Panc1 (cell line): ENCODE results near the gene DYNAP. TPM values are rescaled to one million over a fixed set of nuclear protein-coding genes. Genes with fewer than 3 reads are reported as not detected.
A peak's percentile ranks its signal among the peaks of the same experiment; 100 is the strongest.

Source experiments
- ATAC-seq: fragments of 200-7000 bp; cut with Tn5 transposase; 2 replicates; pipeline ENCODE4 v1.9.1; 2020; ENCODE audit warnings: mild to moderate bottlenecking, moderate library complexity
- BruUV-seq: library from RNA; stranded (reverse); fragments of 400-500 nt; replicated peaks from 2 replicates; lab custom pipeline; 2021; lab: Mats Ljungman, UMichigan
- CTCF ChIA-PET: fragments of 300-600 bp; sonication (Branson Sonifier 250); formaldehyde crosslinking; loops from one replicate; lab custom pipeline; 2022; ENCODE audit warnings: antibody characterized with exemption; lab: Charles Lee
- POLR2A ChIA-PET: fragments of 300-600 bp; sonication (Branson Sonifier 250); formaldehyde crosslinking; loops from one replicate; lab custom pipeline; 2022; ENCODE audit warnings: antibody characterized with exemption; lab: Charles Lee
- DNase-seq: peaks from one replicate; pipeline ENCODE4 v3.0.0-alpha.2; 2010; ENCODE audit warnings: low read depth, low spot score
- H3K27ac ChIP-seq: 2 replicates; pipeline ENCODE4 v1.5.1; 2011; ENCODE audit warnings: mild to moderate bottlenecking, low read length, inconsistent platforms
- H3K27me3 ChIP-seq: fragments of 200-500 bp; sonication (Bioruptor generic); 2 replicates; pipeline ENCODE4 v1.6.0; 2014; ENCODE audit warnings: low read length, inconsistent platforms; ENCODE audit not compliant: control insufficient read depth, insufficient read depth
- H3K36me3 ChIP-seq: fragments of 200-500 bp; sonication (Bioruptor generic); 2 replicates; pipeline ENCODE4 v1.5.1; 2014; ENCODE audit warnings: inconsistent platforms, mild to moderate bottlenecking, low read length, moderate library complexity; ENCODE audit not compliant: control insufficient read depth, insufficient read depth
- H3K4me1 ChIP-seq: 2 replicates; pipeline ENCODE4 v1.5.1; 2011; ENCODE audit warnings: inconsistent platforms, mild to moderate bottlenecking, low read length, moderate library complexity; ENCODE audit not compliant: control insufficient read depth, insufficient read depth
- H3K4me3 ChIP-seq, 2 experiments: 2 replicates each; pipeline ENCODE4 v1.5.1; 2011 to 2012; ENCODE audit warnings: low read depth in 2 of 2, low read length in 2 of 2, mild to moderate bottlenecking in 2 of 2, inconsistent platforms in 1 of 2, moderate library complexity in 1 of 2
- H3K9me3 ChIP-seq: fragments of 200-500 bp; sonication (Bioruptor generic); 2 replicates; pipeline ENCODE4 v1.5.1; 2014; ENCODE audit warnings: low read depth, mild to moderate bottlenecking, inconsistent platforms, low read length, moderate library complexity; ENCODE audit not compliant: control insufficient read depth, insufficient read depth
- CTCF ChIP-seq: fragments of 450-650 bp; IDR thresholded peaks from 2 replicates; pipeline ENCODE4 v1.5.1; 2017; ENCODE audit warnings: mild to moderate bottlenecking
- POLR2AphosphoS5 ChIP-seq: IDR thresholded peaks from 2 replicates; pipeline ENCODE4 v1.6.1; 2012; ENCODE audit warnings: mild to moderate bottlenecking, low read depth, low read length, moderate library complexity
- SIN3A ChIP-seq: IDR thresholded peaks from 2 replicates; pipeline ENCODE4 v1.6.1; 2012; ENCODE audit warnings: low read depth, mild to moderate bottlenecking, low read length, moderate library complexity, borderline replicate concordance; ENCODE audit not compliant: insufficient read depth
- TCF7L2 ChIP-seq: IDR thresholded peaks from 2 replicates; pipeline ENCODE4 v1.6.1; 2011; ENCODE audit warnings: mild to moderate bottlenecking, low read depth, low read length, inconsistent platforms
- in situ Hi-C: cut with HindIII; loops from 2 replicates; pipeline ENCODE4 v1.10.0; 2016; ENCODE audit warnings: low sequenced_read_pairs, low pct_unique_long_range_greater_than_20kb
- intact Hi-C: fragments of 100-400 bp; cut with micrococcal nuclease; formaldehyde crosslinking; loops from one replicate; pipeline ENCODE4 v1.10.0; 2022; ENCODE audit not compliant: unreplicated experiment
- total RNA-seq: library from RNA; stranded (reverse); gene quantifications from one replicate; pipeline ENCODE4 v1.2.1, GENCODE V29; 2021; ENCODE audit not compliant: unreplicated experiment
- TF ChIP-seq, protein P1 (sequence below), 2 experiments: IDR thresholded peaks; 2 replicates each; pipeline ENCODE4 v1.6.1; 2011 to 2012; ENCODE audit warnings: low read depth in 2 of 2, control low read depth in 1 of 2, low read length in 1 of 2, mild to moderate bottlenecking in 1 of 2, moderate library complexity in 1 of 2; ENCODE audit not compliant: insufficient read depth in 1 of 2

DYNAP gene
- total RNA-seq, 1 experiment from 2014 or later = not detected

DNA sequence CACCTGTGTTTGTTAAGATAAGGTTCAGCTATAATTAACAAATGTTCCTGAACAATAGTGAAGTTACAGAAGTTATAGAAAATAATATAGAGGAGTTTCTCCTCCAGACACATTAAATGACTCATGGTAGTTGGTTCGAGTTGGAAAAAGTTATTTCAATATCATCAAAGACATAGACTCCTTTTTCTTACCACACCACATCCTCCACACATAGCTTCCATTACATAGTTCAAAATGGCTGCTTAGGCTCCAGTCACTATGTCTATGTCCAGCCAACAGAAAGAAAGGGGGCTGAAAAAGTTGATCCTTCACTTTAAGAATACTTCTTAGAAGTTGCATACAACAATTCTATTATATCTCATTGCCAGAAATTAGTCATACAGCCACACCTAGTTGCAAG is 50.7 kb downstream of the DYNAP start:
- no peak for ATAC-seq
- Histone ChIP-seq H3K27me3 (no peaks in the 10 kb centered on the region), H3K4me3 (no peak overlapping the region), H3K9me3 (no peaks in the 10 kb centered on the region), H3K27ac (no peak overlapping the region), H3K4me1 (no peaks in the 10 kb centered on the region), H3K36me3 (no peaks in the 10 kb centered on the region)
- ChIA-PET POLR2A (no interaction called here), CTCF (interaction anchor here (0.6 kb wide), 1 partner anchor 8 kb away, joined by 3 read pairs; no protein-coding TSS in a partner anchor)
- no peak for DNase-seq
- TF ChIP-seq, protein P1, sequence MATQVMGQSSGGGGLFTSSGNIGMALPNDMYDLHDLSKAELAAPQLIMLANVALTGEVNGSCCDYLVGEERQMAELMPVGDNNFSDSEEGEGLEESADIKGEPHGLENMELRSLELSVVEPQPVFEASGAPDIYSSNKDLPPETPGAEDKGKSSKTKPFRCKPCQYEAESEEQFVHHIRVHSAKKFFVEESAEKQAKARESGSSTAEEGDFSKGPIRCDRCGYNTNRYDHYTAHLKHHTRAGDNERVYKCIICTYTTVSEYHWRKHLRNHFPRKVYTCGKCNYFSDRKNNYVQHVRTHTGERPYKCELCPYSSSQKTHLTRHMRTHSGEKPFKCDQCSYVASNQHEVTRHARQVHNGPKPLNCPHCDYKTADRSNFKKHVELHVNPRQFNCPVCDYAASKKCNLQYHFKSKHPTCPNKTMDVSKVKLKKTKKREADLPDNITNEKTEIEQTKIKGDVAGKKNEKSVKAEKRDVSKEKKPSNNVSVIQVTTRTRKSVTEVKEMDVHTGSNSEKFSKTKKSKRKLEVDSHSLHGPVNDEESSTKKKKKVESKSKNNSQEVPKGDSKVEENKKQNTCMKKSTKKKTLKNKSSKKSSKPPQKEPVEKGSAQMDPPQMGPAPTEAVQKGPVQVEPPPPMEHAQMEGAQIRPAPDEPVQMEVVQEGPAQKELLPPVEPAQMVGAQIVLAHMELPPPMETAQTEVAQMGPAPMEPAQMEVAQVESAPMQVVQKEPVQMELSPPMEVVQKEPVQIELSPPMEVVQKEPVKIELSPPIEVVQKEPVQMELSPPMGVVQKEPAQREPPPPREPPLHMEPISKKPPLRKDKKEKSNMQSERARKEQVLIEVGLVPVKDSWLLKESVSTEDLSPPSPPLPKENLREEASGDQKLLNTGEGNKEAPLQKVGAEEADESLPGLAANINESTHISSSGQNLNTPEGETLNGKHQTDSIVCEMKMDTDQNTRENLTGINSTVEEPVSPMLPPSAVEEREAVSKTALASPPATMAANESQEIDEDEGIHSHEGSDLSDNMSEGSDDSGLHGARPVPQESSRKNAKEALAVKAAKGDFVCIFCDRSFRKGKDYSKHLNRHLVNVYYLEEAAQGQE (IDR thresholded peaks at IDR 0.05; ENCODE audit: insufficient read depth in 1 of 2, low read depth in 2 of 2, low read length in 1 of 2) = no peak
- TF ChIP-seq CTCF (no peak), SIN3A (no peak), POLR2AphosphoS5 (no peak), TCF7L2 (no peak)
- intact Hi-C loops (loop anchor here (10.0 kb wide), 1 partner anchor 87 kb away; no protein-coding TSS in a partner anchor), in situ Hi-C loops (no loop called here)
- no TSS peak for BruUV-seq

DNA sequence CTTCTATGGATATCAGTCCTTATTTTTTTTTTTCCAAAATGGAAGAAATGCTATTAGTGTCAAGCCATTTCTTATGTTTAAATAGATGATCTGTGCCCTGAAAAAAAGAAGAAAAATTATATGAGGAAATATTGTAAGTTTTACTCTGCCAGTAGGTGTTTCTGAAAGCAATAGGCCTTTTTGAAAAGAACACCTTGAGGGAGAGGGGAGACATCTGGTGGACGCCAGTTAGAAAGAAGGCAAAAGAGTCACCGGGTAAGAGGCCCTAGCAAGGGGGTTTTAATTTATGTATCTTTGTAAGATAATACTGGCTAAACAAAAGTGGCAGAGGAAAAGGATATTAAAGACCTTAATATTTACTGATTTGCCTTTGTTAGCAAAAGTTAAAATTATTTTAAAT is 56.1 kb downstream of the DYNAP start:
- ChIA-PET POLR2A (no interaction called here), CTCF (interaction anchor here (0.5 kb wide), 1 partner anchor 36 kb away, joined by 4 read pairs; no protein-coding TSS in a partner anchor)
- intact Hi-C loops (loop anchor here (2.0 to 10.0 kb wide), 2 partner anchors 92 to 202 kb away; no protein-coding TSS in a partner anchor), in situ Hi-C loops (no loop called here)
- DNase-seq (no peak), ATAC-seq (no peak)
- Histone ChIP-seq H3K9me3 (no peaks in the 10 kb centered on the region), H3K4me3 (no peak overlapping the region), H3K27ac (no peak overlapping the region), H3K4me1 (no peaks in the 10 kb centered on the region), H3K36me3 (no peaks in the 10 kb centered on the region), H3K27me3 (no peaks in the 10 kb centered on the region)
- peak; percentile 30; the same call in 1 of the 2 replicates for TF ChIP-seq CTCF
- no peak for TF ChIP-seq SIN3A
- BruUV-seq = no TSS peak

Other genes starting within 250 kb of the DYNAP start
- not detected for gene STARD6, start 233.4 kb upstream of the DYNAP start, total RNA-seq
- gene C18orf54, start 233.3 kb upstream of the DYNAP start, total RNA-seq = 7.5 TPM
- 3.9 TPM for gene RAB27B, start 237.2 kb downstream of the DYNAP start, total RNA-seq